NT2/D1 (cell line): ENCODE results near the gene PGK2.

Source experiments
- SUZ12 ChIP-seq: IDR thresholded peaks from 2 replicates; pipeline ENCODE4 v1.6.1; 2011; ENCODE audit not compliant: insufficient read length, insufficient read depth; ENCODE audit errors: extremely low read depth
- YY1 ChIP-seq: IDR thresholded peaks from 2 replicates; pipeline ENCODE4 v1.6.1; 2011; ENCODE audit not compliant: insufficient read length, insufficient read depth
- ZNF274 ChIP-seq: IDR thresholded peaks from 2 replicates; pipeline ENCODE4 v1.6.1; 2011; ENCODE audit warnings: mild to moderate bottlenecking, low read depth, low read length

GRCh38 chr6:49776444-49776843 lies 10.6 kb downstream of the PGK2 start:
- TF ChIP-seq YY1 (no peak), ZNF274 (no peak), SUZ12 (no peak)
